HUDEP-2 (cell line): ENCODE data around the gene CEMIP2.

ENCODE experiments used
- DNase-seq, 76 experiments: peaks; one replicate each; lab custom pipeline; 2025; ENCODE audit not compliant: unreplicated experiment in 76 of 76; lab: John Stamatoyannopoulos, UW

Gene CEMIP2

DNA sequence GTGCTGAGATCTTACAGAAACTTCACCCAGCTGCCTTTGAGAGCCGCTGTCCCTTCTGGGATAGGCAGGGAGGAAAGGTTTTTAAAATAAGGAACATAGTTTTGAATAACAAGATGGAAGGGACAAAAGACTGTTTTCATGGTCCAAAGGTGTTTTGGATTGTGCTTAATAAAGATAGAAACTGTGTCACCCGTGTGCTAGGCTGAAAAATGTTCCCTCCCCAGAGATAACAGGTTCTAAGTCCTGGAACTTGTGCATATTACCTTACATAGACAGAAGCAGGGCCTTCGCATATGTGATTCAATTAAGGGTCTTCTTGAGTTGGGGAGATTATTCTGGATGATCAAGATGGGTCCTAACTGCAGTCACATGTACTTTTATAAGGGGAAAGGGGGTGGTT, 1.9 kb upstream of the CEMIP2 start:
- DNase-seq = no peak

DNA sequence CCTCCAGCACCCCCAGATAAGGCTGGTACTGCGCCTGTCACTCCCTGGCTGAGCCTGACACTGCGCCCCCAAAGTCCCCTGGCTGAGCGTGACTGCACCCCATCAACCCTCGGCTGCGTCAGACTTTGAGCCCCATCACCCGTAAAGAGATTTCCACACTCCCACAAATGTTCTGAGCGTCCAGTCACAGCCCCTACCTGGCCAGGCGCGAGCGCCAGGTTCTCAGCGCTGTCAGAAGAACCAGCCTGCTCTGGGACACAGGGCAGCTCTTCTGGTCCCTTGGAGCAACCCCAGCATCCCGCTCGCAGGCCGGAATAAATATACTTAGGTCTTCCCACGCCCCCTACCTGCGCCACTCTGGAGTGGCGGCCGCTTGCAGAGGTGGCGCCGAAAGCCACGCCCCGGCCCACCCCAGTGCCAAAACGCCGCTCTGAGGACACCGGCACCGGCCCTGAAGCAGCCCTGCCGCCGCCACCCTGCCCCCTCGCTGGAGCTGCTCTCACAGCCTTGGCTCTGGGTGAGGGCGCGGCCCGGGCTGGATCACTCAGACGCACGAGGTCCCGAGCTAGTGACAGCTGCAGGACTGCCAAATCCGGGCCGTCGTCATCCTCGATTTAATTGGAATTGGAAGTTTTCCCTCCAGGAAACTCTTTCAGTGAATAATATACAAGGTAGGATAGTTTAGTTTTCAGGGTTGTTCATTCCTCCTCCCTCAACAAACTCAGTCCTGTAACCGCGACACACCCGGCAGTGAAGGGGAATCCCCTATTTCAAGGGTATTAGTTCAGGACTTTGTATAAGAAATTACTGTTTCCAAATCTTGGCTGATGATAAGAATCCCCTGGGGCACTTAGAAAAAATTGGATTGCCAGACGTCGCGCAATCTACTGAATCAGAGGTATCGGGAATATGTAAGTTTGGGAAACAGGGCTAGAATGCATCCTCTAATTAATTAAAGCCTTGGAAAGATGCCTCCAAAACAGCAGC, 1.2 kb upstream of the CEMIP2 start:
- DNase-seq = peak in 69 of 76 experiments; percentile 8 to 81 (median 61)

DNA sequence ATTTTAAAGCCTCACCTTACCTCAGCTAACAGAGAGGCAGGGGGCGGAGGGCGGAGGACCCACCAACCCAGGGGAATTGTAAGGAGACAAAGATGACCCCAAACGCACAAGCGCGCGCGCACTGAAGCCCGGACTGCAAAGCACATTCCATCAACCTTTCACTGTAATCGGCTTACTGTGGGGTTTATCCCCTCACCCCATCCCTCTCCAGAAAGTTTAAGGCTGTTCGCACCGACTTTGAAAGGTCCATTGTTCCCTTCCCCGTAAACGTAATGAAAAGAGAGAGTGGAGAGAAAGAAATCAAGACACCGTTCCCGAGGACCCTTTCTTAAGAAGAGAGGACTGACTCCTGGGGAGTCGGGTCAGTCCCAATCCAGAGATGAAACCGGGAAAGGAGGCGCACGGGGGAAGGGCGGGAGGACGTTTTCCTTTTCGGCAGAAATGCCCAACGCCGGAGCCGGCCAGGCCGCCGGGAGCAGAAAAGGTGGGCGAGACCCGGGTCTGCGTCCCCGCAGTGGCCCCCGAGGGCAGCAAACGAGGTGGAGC, 464 bp downstream of the CEMIP2 start:
- no peak for DNase-seq

DNA sequence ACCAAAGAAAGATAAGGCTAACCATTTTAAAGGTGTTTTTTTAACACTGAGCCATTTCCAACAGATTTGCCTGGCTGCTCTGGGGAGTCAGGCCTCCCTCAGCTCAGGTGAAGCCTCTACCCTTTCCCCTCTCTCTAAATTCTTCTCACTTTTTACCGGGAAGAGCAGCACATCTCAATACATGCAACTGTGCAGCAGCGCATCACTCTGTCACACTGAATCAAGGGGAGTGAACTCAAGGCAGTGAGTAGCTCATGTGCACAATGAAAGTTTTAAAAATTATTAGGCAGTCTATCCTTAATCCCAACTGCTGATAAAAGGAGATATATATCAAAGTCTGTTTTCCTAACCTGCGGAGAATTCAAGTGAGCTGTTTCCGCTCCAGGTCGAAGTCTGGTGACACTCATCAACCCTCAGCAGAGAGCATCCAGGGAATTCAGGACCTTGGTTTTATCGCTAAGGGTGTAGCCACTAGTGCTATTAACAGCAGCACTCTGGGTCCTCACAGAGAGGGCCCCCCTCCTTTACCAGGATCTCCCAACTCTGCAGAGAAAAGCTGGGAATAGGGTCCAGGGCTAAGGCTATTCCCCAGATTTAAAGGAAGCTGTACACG, 1.0 kb downstream of the CEMIP2 start:
- DNase-seq = no peak

DNA sequence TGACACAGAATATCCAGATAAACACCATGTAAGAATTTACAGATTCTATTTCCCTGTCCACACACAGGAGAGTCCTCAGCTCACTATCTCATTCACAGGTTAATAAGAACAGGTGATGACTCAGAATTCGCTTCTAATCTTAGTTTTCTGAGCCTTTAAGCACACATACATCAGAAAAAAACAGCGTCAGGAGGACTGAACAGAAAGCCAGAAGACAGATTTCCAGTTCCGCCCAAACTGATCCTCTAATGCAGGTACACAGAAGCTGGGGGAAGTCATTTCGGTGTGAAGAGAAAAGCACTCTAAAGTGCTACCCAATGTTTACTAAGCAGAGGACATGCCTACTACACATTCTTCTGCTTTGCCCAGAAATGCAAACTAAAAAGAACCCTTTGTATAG, 1.6 kb downstream of the CEMIP2 start:
- DNase-seq = no peak

DNA sequence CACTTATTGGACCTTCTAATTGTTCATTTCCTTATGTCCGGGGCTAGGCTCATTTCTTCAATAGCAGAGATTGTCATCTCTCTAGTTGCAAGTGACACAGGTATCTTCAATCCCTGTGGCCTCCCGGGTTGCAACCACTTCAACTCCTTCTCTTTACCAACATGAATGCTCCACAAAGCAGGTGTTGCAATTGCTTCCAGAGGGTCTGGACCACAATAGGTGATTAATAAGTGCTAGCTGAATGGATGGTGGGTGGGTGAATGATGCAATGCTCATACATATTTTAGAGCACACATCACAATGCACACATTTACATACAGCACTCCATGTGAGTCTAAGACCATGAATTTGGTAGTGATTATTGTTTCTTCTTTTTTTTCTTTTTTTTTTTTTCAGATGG, 2.6 kb downstream of the CEMIP2 start:
- no peak for DNase-seq

DNA sequence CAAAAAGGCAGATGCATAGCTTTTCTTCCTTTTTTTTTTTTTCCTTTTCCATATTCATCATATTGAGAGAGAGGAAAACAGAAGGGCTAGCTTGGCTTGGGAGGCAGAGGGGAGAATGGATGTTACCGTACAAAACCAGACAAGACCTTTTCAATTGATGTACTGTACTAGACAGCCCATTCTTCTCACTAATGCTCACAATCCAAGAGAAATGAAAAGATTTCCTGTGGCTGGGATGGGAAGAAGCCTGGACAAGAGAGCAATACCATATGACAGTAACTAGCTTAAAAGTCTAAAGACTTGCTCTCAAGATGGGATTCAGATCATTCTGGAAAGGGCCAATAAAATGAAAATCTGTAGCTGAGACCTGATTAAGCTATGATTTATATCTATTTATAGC, 3.4 kb downstream of the CEMIP2 start:
- DNase-seq = no peak

DNA sequence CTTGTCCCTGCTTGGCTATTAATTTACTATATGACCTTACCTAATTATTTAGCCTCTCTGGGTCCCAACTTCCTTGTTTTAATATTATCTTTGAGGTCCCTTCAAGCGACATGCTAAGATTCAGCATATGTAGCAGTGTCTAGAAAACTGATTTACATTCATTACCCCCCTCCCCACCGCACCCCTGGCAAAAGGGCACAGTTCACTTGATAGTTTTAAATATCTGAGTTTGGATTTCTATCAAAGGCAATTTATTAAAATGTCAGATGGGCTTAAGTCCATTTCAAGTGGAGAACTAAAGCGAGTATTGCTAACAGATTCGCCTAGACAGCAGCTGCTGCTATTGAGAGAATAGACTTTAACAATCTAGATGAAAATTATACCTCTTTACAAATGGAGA, 3.9 kb downstream of the CEMIP2 start:
- DNase-seq = no peak

DNA sequence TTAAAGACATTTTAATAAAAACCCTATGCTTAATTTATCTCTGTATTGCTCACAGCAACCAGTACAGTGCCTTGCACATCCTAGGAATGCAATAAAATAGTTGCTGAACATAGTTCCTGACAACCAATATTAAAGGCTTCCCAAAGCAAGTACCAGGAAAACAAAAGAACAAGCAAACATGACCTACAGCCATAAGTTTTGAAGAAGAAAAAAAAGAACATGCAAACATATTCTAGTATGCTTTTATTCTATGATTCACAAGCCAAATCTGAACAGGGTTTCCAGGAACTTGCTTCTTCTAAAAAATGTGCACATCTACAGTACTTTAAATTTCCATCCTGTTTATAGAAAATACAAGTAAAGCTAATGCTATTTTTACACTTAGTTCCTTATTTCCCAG, 4.5 kb downstream of the CEMIP2 start:
- DNase-seq = no peak

DNA sequence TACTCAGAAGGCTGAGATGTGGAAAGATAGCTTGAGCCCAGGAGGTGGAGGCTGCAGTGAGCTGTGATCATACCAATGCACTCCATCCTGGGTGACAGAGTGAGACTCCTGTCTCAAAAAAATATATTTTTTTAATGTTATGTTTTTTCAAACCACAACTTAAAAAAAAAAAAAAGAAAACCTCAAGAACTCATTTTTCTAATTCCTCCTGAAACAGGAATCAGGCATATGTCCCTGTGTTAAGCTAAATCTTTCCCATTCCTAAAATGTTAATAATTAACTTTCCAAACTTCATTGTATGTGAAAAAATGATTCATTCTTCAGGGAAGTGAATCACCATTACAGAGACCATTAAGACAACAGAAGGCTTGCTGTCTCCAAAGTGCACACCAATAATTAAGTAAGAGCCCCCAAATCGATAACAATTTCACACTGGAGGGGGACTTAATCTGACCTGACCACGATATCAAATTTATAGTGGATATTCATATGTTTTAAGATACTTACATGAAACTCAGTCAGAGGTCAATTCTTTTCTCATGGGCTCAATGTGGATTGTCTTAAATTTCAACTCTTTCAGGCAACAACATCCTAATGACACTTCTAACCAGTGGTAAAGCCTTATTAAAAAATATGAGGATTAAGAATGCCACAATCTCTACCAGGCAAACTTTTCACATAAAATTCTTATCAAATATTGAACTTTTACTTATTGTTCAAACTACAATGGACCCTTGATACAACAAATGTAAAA, 5.2 kb downstream of the CEMIP2 start:
- no peak for DNase-seq

DNA sequence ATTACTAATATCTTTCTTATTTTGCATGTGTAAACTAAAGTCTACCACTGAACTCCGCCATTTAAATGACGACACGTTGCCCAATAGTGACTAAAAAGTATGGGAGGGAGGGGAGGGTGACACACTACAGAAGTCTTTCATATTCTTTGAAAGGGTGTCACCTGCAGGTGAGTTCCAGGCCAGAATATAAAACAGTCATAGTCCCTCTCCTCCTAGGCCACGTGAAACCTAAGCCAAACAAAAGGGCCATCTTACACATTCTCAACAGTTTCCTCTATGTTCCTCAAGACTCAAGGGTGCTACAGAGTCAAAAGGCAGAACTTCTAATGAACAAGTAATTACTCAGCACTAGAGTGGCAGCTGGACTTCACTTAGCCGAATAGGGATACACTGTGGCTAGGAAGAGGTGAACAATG, 6.4 kb downstream of the CEMIP2 start:
- DNase-seq = no peak

DNA sequence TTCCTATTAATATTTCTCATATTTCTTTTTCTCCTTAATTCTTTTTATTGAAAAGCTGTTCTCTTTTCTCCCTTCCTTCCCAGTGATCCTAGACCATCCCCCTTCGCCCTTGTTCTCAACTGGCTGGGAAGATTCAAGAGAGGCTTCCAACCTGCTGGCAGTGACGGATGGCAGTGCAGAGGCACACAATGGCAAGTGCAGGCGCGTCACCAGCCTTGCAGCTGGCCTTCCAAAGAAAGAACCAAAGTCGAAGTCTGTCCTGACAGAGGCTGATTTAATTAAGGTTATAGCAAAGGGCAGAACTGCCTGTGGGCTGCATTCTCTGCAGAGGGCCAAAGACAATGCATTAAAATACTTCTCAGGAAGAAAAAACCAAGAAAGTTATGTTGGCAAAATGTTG, 7.4 kb downstream of the CEMIP2 start:
- no peak for DNase-seq

DNA sequence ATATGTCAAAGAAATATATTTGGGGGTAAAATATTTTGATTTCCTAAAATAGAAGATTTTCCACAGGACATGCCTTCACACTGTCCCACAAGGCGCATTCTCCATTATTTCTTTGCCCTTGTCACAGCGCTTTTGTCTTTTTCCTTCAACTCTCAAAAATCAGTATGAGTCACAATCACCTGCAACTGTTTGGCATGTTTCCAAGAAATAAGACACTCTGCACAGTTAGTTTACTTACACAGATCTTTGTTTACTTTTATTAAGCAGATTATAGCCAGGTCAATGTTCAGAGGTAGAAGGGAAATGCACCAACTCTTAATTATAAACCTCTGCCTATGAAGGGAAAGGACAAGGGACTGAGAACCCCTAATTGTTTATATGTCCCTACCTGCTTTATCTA, 9.5 kb downstream of the CEMIP2 start:
- DNase-seq = peak in 16 of 76 experiments; percentile 12 to 62 (median 28)

DNA sequence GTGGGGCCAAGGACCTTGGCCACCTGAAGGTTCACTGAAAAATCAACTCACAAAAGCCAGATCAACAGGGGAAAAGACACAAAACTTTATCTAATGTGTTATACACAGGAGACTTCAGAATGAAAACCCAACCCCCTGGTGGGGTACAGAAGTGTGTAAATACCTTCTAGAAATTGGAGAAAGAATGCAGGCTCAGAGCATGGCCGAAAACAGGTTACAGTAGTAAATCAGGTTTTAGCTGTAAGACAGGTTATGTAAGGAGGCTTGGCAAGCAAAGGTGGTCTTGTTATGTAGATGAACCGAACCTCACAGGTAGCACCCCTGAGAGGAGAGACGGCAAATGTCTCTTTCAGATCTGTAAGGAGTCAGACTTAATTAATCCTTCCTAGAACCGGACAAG, 10.0 kb downstream of the CEMIP2 start:
- no peak for DNase-seq

DNA sequence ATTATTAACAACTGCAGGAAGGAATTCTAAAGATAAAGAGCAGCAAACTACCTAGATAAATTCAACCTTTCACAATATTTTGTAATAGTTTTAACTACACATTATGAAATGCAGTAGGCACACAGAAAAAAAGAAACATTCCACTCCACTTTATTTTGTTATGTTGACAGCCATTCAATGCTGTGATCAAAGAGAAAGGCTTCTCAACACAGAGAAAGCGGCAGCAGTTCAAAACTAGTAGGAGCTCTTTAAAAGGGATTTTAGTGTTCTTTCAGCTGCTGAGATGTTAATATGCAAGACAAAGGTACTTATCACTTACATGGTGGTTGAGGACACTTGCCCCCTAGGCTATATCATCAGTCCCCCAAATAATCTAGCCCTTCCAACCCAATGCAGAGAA, 11.6 kb downstream of the CEMIP2 start:
- DNase-seq = no peak

DNA sequence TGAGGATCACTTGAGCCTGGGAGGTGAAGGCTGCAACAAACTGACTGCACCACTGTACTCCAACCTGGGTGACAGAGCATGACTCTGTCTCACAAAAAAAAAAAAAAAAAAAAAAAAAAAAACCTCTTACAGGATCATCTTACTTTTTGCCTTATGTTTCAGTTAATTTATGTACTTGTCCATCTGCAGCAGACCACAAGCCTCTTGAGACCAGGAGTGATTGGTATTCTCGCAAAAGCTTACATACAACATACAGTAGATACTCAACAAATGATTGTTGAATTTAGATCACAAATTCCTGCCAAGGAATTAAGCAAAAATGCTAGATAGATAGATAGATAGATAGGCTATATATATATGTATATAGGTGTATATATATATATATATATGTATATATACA, 12.4 kb downstream of the CEMIP2 start:
- DNase-seq = no peak

DNA sequence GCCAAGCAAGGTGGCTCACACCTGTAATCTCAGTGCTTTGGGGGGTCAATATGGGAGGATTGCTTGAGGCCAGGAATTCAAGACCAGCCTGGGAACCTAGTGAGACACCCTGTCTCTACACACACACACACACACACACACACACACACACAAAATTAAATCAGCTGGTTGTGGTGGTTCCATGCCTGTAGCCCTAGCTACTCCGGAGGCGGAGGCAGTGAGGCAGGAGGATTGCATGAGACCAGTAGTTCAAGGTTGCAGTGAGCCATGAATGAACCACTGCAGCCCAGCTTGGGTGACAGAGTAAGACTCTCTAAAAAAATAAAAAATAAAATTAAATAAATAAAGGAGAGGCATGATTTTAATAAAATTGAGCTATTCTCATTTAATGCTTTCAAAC, 13.1 kb downstream of the CEMIP2 start:
- no peak for DNase-seq

DNA sequence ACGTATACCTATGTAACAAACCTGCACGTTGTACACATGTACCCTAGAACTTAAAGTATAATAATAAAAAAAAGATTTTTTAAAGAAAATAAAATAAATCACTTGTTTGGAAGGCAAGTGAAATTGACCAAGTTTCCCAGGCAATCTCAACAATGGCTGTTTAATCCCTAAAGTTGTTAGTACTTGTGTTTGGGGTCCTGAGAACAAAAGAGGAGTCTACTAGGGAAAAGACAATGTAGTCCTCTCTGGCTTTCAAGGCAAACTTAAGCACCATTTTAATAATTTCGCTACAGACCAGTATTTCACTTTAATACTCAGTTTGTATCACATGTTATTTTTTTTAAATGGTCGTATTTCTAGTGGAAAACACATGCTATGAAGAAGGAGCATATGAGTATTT, 14.2 kb downstream of the CEMIP2 start:
- DNase-seq = no peak

DNA sequence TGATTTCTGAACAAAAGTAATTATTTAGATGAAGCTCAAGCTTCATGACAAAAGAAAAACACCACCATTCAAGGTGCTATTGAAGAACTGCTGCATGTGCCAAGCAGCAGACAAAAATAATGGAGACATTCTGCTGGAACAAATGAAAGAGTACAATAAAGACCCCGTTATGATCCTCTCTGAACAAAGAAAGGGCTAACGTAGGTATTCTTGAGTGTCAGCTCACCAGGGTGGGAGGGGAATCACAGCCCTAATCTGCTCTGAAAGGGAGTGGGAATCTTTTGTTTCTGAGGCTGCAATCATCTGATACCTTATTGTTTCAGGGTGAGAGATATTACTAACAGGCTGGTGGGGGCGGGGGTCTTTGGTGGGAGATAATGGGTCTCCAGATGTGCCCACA, 15.4 kb downstream of the CEMIP2 start:
- DNase-seq = no peak

DNA sequence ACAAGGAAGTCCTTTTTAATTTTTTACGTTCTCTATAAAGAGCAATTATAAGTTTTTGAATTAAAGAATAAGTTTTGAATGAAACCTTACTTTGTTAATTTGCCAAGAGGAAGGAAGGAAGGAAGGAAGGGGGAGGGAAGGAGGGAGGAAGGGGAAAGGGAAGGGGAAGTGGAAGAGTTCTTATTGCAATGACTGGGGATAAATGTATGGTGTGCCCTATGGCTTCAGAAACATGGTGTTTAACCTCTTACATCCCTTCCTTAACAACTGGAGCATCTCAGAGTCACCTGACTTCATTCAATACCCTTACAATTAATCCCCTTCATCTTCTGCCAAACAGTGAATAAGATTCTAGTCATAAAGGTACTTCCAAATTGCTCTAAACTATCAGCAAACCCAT, 16.0 kb downstream of the CEMIP2 start:
- no peak for DNase-seq

DNA sequence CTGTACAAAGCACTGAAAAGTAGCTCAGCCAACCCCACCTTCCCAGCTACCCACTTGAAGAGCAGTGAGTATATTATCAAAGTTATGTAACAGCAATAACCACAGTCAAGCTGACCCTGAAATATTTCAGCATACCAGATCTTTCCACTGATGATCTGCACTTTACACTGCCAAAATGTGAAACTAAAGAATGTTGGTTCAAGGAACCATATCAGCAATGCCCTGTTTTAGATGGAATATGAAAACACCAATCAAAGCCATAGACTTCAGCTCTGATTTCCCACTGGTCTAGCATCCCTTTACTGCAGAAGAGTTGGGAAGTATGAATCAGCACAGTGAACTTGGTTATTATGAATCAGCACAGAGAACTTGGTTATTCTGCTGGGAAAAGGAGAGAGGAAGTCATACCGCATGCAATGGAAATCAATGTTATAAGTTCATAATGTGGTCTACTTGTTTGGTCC, 20.0 kb downstream of the CEMIP2 start:
- DNase-seq = no peak
